Activated CD4-positive, alpha-beta T cell treated with anti-CD3 and anti-CD28 coated beads, Interleukin-2, amount 50 U/mL, for 24 hours (primary cell): ENCODE results near the gene ARRB1.

ENCODE experiments used
- DNase-seq, 2 donors: peaks; one replicate each; pipeline ENCODE4 v3.0.0-alpha.2; 2020; ENCODE audit warnings: low read depth in 1 of 2, low spot score in 1 of 2

The ARRB1 gene

DNA sequence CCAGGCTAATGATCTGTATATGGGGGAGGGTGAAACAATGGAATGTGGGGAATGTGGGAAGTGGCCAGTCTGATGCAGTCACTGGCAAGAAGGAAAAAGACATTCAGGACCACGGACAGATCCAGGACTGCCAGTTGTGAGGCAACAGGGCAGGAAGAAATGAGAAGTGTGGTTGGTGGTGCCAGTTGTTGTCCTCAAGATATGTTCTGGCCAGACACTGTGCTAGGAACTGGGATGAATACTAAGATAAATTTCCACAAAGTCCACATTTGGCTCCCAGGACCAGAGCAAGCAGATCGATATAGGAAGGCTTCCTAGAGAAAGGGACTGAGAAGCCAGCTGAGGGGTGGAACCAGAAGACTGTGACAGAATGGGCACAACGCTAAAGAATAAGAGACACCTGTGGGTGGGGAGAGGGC, 117.7 kb downstream of the ARRB1 start:
- no peak for DNase-seq

DNA sequence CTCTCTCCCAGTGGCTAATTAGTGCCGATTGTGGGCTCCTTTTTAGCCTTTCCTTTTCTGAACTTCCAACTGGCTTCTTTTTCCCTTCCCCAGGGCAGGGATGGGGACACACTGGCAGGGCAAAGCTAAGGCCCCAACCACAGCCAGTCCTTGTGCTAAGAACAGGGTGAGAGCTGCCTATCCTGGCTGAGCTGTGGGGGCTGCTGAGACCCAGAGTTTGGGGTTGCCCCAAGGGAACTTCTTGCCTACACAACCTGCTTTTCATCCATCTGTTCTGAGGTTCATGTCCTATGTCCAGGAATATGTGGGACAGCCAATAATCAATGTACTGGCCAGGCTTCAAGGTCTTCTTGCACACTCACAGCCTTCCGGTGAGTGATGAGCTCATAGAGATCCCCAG, 120.8 kb downstream of the ARRB1 start:
- DNase-seq: no peak

GRCh38 chr11:75229466-75229865, 122.0 kb downstream of the ARRB1 start:
- DNase-seq: no peak

DNA sequence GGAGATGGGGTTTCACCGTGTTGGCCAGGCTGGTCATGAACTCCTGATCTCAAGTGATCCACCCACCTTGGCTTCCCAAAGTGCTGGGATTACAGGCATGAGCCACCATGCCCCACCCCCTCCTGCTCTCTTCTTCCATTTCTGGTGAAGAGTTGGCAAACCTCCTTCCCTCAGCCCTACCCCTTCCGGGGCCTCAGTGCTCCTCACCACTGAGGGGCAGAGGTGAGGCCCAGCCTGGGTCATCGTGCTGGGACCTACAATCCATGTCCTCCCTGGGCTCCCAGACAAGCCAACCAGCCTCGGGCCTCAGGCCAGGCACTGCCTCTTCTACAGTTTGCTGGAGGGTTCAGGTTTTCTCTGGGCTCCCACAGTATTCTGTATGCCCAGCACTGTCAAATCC, 125.7 kb downstream of the ARRB1 start:
- DNase-seq: no peak

DNA sequence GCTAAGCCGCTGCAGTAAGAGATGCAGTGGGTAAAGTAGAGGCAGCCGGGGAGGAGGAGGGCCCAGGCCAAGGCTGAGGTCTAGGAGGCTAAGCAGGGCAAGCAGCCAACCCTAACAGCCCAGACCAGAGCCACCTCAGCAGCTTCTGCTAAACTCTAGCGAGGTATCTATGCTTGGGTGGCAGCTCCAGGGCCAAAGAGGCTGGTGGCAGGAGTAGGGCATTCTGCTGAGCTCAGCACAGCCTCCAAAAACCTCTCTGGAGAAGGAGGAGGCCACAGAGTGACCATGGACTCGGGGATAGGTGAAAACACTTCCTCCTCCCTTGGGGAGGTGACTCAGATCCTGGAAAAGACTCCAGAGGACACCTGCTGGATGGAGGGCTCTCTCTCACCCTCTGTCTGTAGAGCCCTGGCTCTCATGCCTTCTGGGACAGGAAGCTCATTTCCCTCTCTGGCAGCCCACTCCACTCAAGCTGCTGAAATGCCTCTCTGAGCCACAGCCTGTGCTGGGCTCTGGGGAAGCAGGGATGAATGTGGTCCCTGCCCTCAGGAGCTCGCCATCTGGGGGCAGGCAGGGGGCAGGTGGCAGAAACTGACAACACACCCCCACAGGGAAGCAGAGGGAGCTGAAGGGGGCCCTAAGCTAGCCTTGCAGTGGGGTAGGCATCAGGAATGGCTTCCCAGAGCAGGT, 127.4 kb downstream of the ARRB1 start:
- DNase-seq: no peak

- no peak for DNase-seq
Observed at GRCh38 chr11:75219869-75220268, 131.6 kb downstream of the ARRB1 start.

DNA sequence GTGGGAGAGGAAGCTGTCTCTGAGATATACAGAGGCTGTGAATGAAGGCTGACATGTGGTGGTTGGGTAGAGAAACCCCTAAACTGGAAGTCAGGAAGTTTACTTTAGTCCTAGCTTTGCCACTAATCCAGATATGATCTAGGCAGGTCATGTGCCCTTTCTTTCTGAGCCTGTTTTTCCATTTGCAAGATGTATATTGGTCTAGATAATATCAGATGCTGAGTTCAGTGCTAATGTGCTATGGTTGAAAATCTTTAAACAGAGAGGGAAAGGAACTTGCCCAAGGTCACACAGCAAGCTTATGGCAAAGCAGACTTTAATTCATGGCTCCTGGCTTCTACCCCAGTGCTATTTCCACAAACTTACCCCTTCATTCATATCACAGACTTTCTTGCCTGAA, 136.6 kb downstream of the ARRB1 start:
- no peak for DNase-seq

DNA sequence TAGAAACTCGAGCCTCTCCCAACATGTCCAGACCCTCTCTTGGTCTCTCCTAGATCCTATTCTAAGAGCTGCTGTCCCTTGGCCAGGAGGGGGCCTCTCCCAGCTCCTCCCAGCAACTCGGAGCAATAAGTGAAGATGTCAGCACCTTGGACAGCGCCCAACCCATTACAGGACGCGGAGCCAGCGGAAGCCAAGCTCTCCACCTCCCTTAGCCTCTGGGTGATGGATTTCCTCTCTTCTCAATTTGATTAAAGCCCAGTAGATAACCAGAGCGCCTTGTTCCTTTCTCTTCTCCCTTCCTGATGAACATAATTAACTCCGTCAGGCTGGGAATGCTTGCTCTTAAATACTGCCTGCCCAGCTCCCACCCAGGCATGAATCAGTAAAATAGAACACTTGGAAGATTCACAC, 137.0 kb downstream of the ARRB1 start:
- DNase-seq: peak; percentile 61 to 62
